Loucy (cell line): ENCODE data around the gene HMGXB3.
A peak's percentile ranks its signal among the peaks of the same experiment; 100 is the strongest.

ENCODE experiments used
- H2AFZ ChIP-seq: fragments of 200-600 bp; sonication (generic); 2 replicates; pipeline ENCODE4 v1.6.0; 2016; ENCODE audit warnings: antibody characterized with exemption, mild to moderate bottlenecking, low read length, moderate library complexity
- H3F3A ChIP-seq: fragments of 200-600 bp; 2 replicates; pipeline ENCODE4 v1.6.0; 2016; ENCODE audit warnings: antibody characterized with exemption, low read depth, mild to moderate bottlenecking
- H3K27me3 ChIP-seq: fragments of 200-600 bp; sonication (generic); 2 replicates; pipeline ENCODE4 v1.6.1; 2014; ENCODE audit warnings: low read length, mild to moderate bottlenecking; ENCODE audit not compliant: insufficient read depth, poor library complexity, severe bottlenecking
- H3K36me3 ChIP-seq: fragments of 200-600 bp; sonication (generic); 2 replicates; pipeline ENCODE4 v1.6.1; 2016; ENCODE audit warnings: low read length; ENCODE audit not compliant: insufficient read depth
- H3K4me1 ChIP-seq: fragments of 200-600 bp; sonication (generic); 2 replicates; pipeline ENCODE4 v1.5.1; 2014; ENCODE audit warnings: low read length, mild to moderate bottlenecking; ENCODE audit not compliant: insufficient read depth, poor library complexity, severe bottlenecking
- H3K4me2 ChIP-seq: fragments of 200-600 bp; sonication (generic); 2 replicates; pipeline ENCODE4 v1.6.0; 2014; ENCODE audit warnings: antibody characterized with exemption, low read length, low read depth, mild to moderate bottlenecking; ENCODE audit not compliant: poor library complexity, severe bottlenecking
- H3K4me3 ChIP-seq: fragments of 200-600 bp; sonication (generic); 2 replicates; pipeline ENCODE4 v1.5.1; 2014; ENCODE audit warnings: low read length, mild to moderate bottlenecking, mixed read lengths; ENCODE audit not compliant: poor library complexity, severe bottlenecking
- H3K79me2 ChIP-seq: fragments of 200-600 bp; sonication (generic); 2 replicates; pipeline ENCODE4 v1.6.1; 2014; ENCODE audit warnings: low read length; ENCODE audit not compliant: insufficient read depth
- H3K9ac ChIP-seq: fragments of 200-600 bp; sonication (generic); 2 replicates; pipeline ENCODE4 v1.6.0; 2014; ENCODE audit warnings: mild to moderate bottlenecking, low read depth, low read length, moderate library complexity; ENCODE audit not compliant: poor library complexity, severe bottlenecking
- H3K9me2 ChIP-seq: fragments of 200-600 bp; sonication (generic); replicated peaks from 2 replicates; pipeline ENCODE4 v1.6.1; 2016; ENCODE audit warnings: low read depth, low read length, mixed read lengths
- H3K9me3 ChIP-seq: fragments of 200-600 bp; sonication (generic); 2 replicates; pipeline ENCODE4 v1.6.1; 2014; ENCODE audit warnings: mild to moderate bottlenecking, antibody characterized with exemption, low read length, low read depth; ENCODE audit not compliant: insufficient read depth
- H4K20me1 ChIP-seq: fragments of 200-600 bp; sonication (generic); 2 replicates; pipeline ENCODE4 v1.6.0; 2014; ENCODE audit warnings: antibody characterized with exemption, low read length, mild to moderate bottlenecking; ENCODE audit not compliant: insufficient read depth, poor library complexity, severe bottlenecking
- CTCF ChIP-seq: fragments of 200-600 bp; sonication (generic); conservative IDR thresholded peaks from 2 replicates; pipeline ENCODE4 v1.5.1; 2014; ENCODE audit warnings: mild to moderate bottlenecking, antibody characterized with exemption, low read length
- EZH2phosphoT487 ChIP-seq: fragments of 200-600 bp; IDR thresholded peaks from 2 replicates; pipeline ENCODE4 v1.6.1; 2018; ENCODE audit warnings: antibody characterized with exemption, mild to moderate bottlenecking, moderate library complexity, borderline replicate concordance

The HMGXB3 gene

GRCh38 chr5:150000990-150001659, 586 bp downstream of the HMGXB3 start:
- Histone ChIP-seq H3K9ac (peak overlapping the region; percentile 89), H3K4me2 (peak overlapping the region; percentile 90), H3K36me3 (peaks cover 12% of the 10 kb centered on the region; the same call in 1 of the 2 replicates), H3K9me3 (no peaks in the 10 kb centered on the region), H2AFZ (peak overlapping the region; percentile 83), H3K27me3 (no peaks in the 10 kb centered on the region), H3K4me1 (peaks cover 40% of the 10 kb centered on the region), H3K4me3 (peak overlapping the region; percentile 86), H3K9me2 (no peaks in the 10 kb centered on the region), H4K20me1 (peaks cover 38% of the 10 kb centered on the region), H3K79me2 (peaks cover 59% of the 10 kb centered on the region), H3F3A (no peaks in the 10 kb centered on the region)
- TF ChIP-seq EZH2phosphoT487 (no peak), CTCF (no peak)

- TF ChIP-seq EZH2phosphoT487 (no peak), CTCF (peak; percentile 63)
- Histone ChIP-seq H3K9me2 (no peaks in the 10 kb centered on the region), H3K36me3 (peaks cover 18% of the 10 kb centered on the region; the same call in 1 of the 2 replicates), H3K79me2 (peaks cover 67% of the 10 kb centered on the region), H3K27me3 (no peaks in the 10 kb centered on the region), H3K4me3 (peak overlapping the region; percentile 86), H3K4me1 (peaks cover 47% of the 10 kb centered on the region), H3K9ac (peak overlapping the region; percentile 89), H3K4me2 (peak overlapping the region; percentile 90), H4K20me1 (peaks cover 38% of the 10 kb centered on the region), H3K9me3 (no peaks in the 10 kb centered on the region), H2AFZ (no peak overlapping the region), H3F3A (no peaks in the 10 kb centered on the region)
Measured at GRCh38 chr5:150001660-150002486, 1.3 kb downstream of the HMGXB3 start.

GRCh38 chr5:150006318-150006717, 5.8 kb downstream of the HMGXB3 start:
- TF ChIP-seq CTCF: no peak
- TF ChIP-seq EZH2phosphoT487: no peak
- Histone ChIP-seq H2AFZ (no peak overlapping the region), H3K9ac (no peak overlapping the region), H3K27me3 (no peaks in the 10 kb centered on the region), H3K79me2 (peaks cover 70% of the 10 kb centered on the region), H3K9me3 (no peaks in the 10 kb centered on the region), H3K36me3 (peaks cover 59% of the 10 kb centered on the region; the same call in 1 of the 2 replicates), H3K4me3 (no peak overlapping the region), H4K20me1 (peaks cover 48% of the 10 kb centered on the region), H3K9me2 (no peaks in the 10 kb centered on the region), H3K4me1 (peaks cover 45% of the 10 kb centered on the region), H3F3A (no peaks in the 10 kb centered on the region), H3K4me2 (peak overlapping the region; percentile 46)
